Measurements from ENCODE around the gene BCAT1.

BCAT1 gene

DNA sequence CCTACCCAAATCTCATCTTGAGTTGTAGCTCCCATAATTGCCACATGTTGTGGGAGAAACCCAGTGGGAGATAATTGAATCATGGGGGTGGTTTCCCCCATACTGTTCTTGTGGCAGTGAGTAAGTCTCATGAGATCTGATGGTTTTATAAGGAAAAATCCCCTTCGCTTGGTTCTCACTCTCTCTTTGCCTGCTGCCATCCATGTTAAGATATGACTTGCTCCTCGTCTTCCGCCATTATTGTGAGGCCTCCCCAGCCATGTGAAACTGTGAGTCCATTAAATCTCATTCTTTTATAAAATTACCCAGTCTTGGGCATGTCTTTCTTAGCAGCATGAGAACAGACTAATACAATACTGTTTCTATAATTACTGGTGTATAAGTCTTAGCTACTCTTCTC is 6.5 kb upstream of the BCAT1 start:
- no peaks in the 10 kb centered on the region for H3K36me3 ChIP-seq (ENCODE audit: insufficient read depth, low read length)
- no peak overlapping the region for H3K27ac ChIP-seq (ENCODE audit: low read depth, low read length)
- no peaks in the 10 kb centered on the region for H3K27me3 ChIP-seq (ENCODE audit: control insufficient read depth in 1 of 2, insufficient read depth in 2 of 2, low read length in 2 of 2)
- no peaks in the 10 kb centered on the region for H3K4me1 ChIP-seq (ENCODE audit: insufficient read depth, low read length)
- H3K4me3 ChIP-seq (ENCODE audit: low read depth in 1 of 2, low read length in 2 of 2), result no peak overlapping the region
- no peaks in the 10 kb centered on the region for H3K9me3 ChIP-seq (ENCODE audit: low read length)
- no peak overlapping the region for H3K9ac ChIP-seq (ENCODE audit: low read length)

DNA sequence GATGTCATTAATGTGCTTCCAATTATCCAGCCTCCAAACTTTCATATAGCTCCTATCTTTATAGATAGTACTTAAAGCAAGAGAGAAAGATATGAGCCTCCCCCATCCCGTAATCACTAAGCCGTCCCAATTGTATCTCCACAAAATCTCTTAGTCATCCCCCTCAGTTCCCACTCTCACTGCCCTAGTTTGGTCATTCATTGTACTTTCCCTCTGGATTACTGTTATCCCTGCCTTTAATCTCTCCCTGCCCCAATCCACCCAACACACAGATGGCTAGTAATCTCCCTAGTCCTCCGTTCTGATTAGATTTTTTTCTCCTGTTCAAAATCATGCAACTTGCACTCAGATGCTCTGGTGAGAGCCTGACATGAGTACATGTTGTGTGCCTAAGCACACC is 5.4 kb upstream of the BCAT1 start:
- H3K4me3 ChIP-seq (ENCODE audit: low read depth in 1 of 2, low read length in 2 of 2), result no peak overlapping the region
- no peaks in the 10 kb centered on the region for H3K9me3 ChIP-seq (ENCODE audit: low read length)
- H3K4me1 ChIP-seq (ENCODE audit: insufficient read depth, low read length), result no peaks in the 10 kb centered on the region

DNA sequence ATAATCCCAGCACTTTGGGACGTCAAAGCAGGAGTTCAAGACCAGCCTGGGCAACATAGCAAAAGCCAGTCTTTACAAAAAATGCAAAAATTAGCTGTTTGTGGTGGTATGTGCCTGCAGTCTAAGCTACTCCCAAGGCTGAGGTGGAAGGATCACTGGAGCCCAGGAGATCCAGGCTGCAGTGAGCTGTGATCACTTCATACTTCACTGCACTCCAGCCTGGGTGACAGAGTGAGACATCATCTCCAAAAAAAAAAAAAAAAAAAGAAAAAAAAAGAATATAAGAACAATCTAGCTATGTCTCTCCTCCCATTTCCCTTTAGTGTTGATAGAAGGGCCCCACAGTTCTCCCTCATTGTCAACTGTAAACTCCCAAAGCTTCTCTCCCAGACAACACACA is 3.5 kb upstream of the BCAT1 start:
- H3K9me3 ChIP-seq (ENCODE audit: low read length), result no peaks in the 10 kb centered on the region
- no peaks in the 10 kb centered on the region for H3K4me1 ChIP-seq (ENCODE audit: insufficient read depth, low read length)
- H3K9ac ChIP-seq (ENCODE audit: low read length), result no peak overlapping the region
- no peak overlapping the region for H3K4me3 ChIP-seq (ENCODE audit: low read depth in 1 of 2, low read length in 2 of 2)
- no peaks in the 10 kb centered on the region for H3K36me3 ChIP-seq (ENCODE audit: insufficient read depth, low read length)
- no peak overlapping the region for H3K27ac ChIP-seq (ENCODE audit: low read depth, low read length)
- H3K27me3 ChIP-seq (ENCODE audit: control insufficient read depth in 1 of 2, insufficient read depth in 2 of 2, low read length in 2 of 2), result peaks cover 0 to 5% of the 10 kb centered on the region in 2 donors

More for the DNA sequence above, 5.4 kb upstream of the BCAT1 start:
- Histone ChIP-seq H3K27ac (ENCODE audit: low read depth, low read length) (no peak overlapping the region), H3K9ac (ENCODE audit: low read length) (no peak overlapping the region), H3K27me3 (ENCODE audit: control insufficient read depth in 1 of 2, insufficient read depth in 2 of 2, low read length in 2 of 2) (no peaks in the 10 kb centered on the region), H3K36me3 (ENCODE audit: insufficient read depth, low read length) (no peaks in the 10 kb centered on the region)

DNA sequence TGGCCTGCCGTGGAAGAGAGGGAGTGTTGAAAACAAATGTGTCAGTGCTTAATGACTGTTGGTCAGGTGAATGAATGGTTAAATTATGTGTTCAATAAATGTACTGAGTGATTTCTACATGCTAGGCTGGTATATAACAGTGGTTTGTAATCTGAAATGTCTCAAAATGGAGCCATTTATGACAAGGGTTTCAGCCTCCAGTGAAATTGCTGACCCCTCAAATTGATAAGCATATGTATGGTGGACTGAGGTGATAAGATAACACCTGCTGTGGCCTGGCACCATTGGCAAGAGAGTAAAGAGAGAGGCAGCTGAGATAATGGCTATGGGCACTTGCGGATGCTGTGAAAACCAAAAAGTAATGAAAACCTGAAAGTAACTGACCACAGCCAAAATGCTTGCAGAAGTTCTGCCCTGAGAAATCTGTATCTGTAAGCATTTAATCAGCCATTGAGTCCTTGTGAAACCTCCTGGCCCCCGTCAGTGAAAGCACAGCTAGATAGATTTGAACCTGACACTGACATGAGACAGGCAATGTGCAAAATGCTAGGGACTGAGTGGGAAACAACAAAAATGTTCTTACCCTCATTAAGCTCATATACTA is 1.4 kb upstream of the BCAT1 start:
- H3K9me3 ChIP-seq (ENCODE audit: low read length), result no peaks in the 10 kb centered on the region
- no peaks in the 10 kb centered on the region for H3K36me3 ChIP-seq (ENCODE audit: insufficient read depth, low read length)
- no peaks in the 10 kb centered on the region for H3K4me1 ChIP-seq (ENCODE audit: insufficient read depth, low read length)
- no peak overlapping the region for H3K4me3 ChIP-seq (ENCODE audit: low read depth in 1 of 2, low read length in 2 of 2)
- no peak overlapping the region for H3K27ac ChIP-seq (ENCODE audit: low read depth, low read length)
- H3K9ac ChIP-seq (ENCODE audit: low read length), result no peak overlapping the region
- H3K27me3 ChIP-seq (ENCODE audit: control insufficient read depth in 1 of 2, insufficient read depth in 2 of 2, low read length in 2 of 2), result peaks cover 0 to 8% of the 10 kb centered on the region in 2 donors

DNA sequence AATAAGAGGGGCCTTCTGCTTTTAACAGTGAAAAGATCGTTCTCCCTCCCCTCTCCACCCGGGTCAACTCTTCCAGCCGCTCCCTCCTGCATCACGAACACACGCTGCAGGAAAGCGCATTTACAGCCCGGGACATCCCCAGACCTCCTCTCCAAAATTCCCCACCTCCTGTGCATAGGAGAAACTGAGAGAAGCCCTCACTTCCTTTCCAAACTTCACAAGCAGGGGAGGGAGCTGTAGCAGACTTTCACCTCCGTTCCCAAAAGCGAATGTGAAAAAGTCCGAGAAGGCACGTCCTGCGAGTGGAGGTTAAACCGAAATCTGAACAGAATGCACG is 513 bp downstream of the BCAT1 start:
- no peaks in the 10 kb centered on the region for H3K36me3 ChIP-seq (ENCODE audit: insufficient read depth, low read length)
- H3K27ac ChIP-seq (ENCODE audit: low read depth, low read length), result no peak overlapping the region
- peaks cover 0 to 8% of the 10 kb centered on the region in 2 donors for H3K27me3 ChIP-seq (ENCODE audit: control insufficient read depth in 1 of 2, insufficient read depth in 2 of 2, low read length in 2 of 2)

DNA sequence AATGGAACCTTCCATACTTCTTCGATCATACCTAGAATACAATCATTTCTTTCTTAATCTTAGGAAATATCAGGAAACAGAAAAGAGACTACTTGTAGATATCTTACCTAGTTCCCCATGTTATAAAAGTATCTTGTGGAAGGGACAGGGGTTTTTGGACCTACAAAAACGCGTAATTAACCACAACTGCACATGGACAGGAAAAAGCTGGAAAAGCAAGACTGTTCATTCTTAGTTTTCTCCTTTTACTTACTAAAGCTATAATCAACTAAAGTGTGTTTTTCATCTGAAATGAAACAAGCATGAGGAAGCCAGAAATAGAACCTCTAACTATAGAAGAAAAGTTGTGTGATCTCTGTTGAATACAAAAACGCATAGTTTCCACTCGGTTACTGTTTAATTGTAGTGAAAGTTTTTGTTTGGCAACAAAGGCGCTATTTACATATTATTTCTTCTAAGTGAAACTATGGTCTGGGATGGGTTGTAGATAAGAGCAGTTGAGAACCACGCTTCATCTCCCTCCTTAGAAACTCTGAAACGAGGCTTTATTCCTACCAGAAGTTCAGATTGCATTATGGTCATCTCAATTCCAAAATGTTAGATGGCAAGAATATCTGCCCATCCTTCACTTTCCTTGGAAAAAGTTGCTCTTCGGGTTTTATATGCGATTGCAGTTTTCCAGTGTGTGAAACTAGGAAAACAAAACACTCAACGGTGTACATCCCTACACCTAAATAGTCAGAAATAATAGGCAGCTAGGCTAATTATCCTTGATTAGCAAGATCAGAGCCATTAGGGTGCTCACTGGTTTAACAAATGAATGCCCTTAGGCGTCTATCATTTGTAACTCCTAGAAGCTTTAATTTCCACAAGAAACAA is 1.1 kb downstream of the BCAT1 start:
- peak overlapping the region; percentile 20 for H3K9ac ChIP-seq (ENCODE audit: low read length)
- no peak overlapping the region for H3K27ac ChIP-seq (ENCODE audit: low read depth, low read length)
- H3K4me3 ChIP-seq (ENCODE audit: low read depth in 1 of 2, low read length in 2 of 2), result peak overlapping the region in 1 of 2 donors; percentile 72
- H3K27me3 ChIP-seq (ENCODE audit: control insufficient read depth in 1 of 2, insufficient read depth in 2 of 2, low read length in 2 of 2), result peaks cover 0 to 8% of the 10 kb centered on the region in 2 donors
- H3K9me3 ChIP-seq (ENCODE audit: low read length), result no peaks in the 10 kb centered on the region
- H3K36me3 ChIP-seq (ENCODE audit: insufficient read depth, low read length), result no peaks in the 10 kb centered on the region
- no peaks in the 10 kb centered on the region for H3K4me1 ChIP-seq (ENCODE audit: insufficient read depth, low read length)

More for the DNA sequence above, 513 bp downstream of the BCAT1 start:
- H3K4me3 ChIP-seq (ENCODE audit: low read depth in 1 of 2, low read length in 2 of 2), result peak overlapping the region; percentile 42 to 72
- H3K9me3 ChIP-seq (ENCODE audit: low read length), result no peaks in the 10 kb centered on the region
- H3K4me1 ChIP-seq (ENCODE audit: insufficient read depth, low read length), result no peaks in the 10 kb centered on the region
- no peak overlapping the region for H3K9ac ChIP-seq (ENCODE audit: low read length)

DNA sequence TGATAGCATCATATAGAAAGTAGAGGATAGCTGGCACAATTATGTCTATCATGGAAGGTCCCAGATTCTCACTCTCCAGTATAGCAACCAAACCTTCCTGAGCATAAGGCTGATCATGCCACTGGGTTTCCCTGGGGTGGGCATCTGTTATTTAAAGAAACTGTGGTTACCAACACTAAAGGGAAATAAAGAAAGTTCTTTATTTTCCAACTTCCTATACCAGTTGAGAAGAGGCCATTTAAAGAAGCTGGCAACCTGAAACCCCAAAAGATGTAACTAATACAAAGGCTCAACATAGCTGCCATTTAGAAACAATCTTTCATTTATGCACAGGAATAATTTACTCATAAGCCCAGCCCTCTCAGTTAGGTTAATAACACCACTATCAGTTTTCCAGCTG is 3.1 kb downstream of the BCAT1 start:
- Histone ChIP-seq H3K4me1 (ENCODE audit: insufficient read depth, low read length) (no peaks in the 10 kb centered on the region), H3K9me3 (ENCODE audit: low read length) (no peaks in the 10 kb centered on the region), H3K36me3 (ENCODE audit: insufficient read depth, low read length) (no peaks in the 10 kb centered on the region), H3K9ac (ENCODE audit: low read length) (no peak overlapping the region), H3K27ac (ENCODE audit: low read depth, low read length) (no peak overlapping the region), H3K27me3 (ENCODE audit: control insufficient read depth in 1 of 2, insufficient read depth in 2 of 2, low read length in 2 of 2) (peaks cover 0 to 8% of the 10 kb centered on the region in 2 donors), H3K4me3 (ENCODE audit: low read depth in 1 of 2, low read length in 2 of 2) (no peak overlapping the region)

DNA sequence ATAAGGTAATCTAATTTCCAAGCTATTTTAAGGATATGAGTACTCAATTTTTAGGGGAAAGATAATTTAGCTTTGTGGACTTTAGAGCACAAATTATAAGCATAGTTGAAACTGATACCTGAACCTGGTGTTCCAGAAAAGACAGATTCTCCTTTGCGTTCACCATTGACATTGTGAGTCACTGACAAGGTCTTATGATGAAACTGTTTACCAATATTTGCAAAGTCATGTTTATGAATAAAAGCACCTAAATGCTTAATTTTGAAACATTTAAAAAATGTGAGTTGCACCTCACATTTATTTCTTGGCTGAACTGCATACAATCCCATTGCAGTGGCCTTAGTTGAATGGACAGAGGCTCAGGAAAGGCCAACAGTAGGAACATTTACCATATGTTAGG is 3.9 kb downstream of the BCAT1 start:
- Histone ChIP-seq H3K27me3 (ENCODE audit: control insufficient read depth in 1 of 2, insufficient read depth in 2 of 2, low read length in 2 of 2) (peaks cover 0 to 8% of the 10 kb centered on the region in 2 donors), H3K9me3 (ENCODE audit: low read length) (no peaks in the 10 kb centered on the region), H3K4me1 (ENCODE audit: insufficient read depth, low read length) (no peaks in the 10 kb centered on the region), H3K36me3 (ENCODE audit: insufficient read depth, low read length) (no peaks in the 10 kb centered on the region), H3K4me3 (ENCODE audit: low read depth in 1 of 2, low read length in 2 of 2) (no peak overlapping the region), H3K27ac (ENCODE audit: low read depth, low read length) (no peak overlapping the region), H3K9ac (ENCODE audit: low read length) (no peak overlapping the region)

DNA sequence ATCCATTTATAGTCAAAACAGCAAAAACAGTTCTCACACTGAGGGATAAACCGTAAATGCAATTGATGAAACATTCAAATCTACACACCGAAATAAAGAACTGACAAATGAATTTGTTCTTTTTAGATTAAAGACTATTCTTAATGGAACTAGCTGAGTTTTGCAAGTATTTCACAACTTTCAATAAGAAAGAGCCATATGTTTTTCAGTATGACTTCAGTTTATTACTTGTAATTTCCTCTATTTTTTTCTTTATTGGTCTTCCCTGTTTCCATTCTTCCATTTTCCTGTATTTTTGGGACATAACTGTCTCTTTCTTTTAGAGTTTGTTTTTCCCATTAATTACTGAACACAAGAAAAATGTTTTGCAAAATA is 4.3 kb downstream of the BCAT1 start:
- Histone ChIP-seq H3K4me3 (ENCODE audit: low read depth in 1 of 2, low read length in 2 of 2) (no peak overlapping the region), H3K27ac (ENCODE audit: low read depth, low read length) (no peak overlapping the region), H3K27me3 (ENCODE audit: control insufficient read depth in 1 of 2, insufficient read depth in 2 of 2, low read length in 2 of 2) (peaks cover 0 to 8% of the 10 kb centered on the region in 2 donors), H3K9ac (ENCODE audit: low read length) (no peak overlapping the region), H3K4me1 (ENCODE audit: insufficient read depth, low read length) (no peaks in the 10 kb centered on the region), H3K36me3 (ENCODE audit: insufficient read depth, low read length) (no peaks in the 10 kb centered on the region), H3K9me3 (ENCODE audit: low read length) (no peaks in the 10 kb centered on the region)

DNA sequence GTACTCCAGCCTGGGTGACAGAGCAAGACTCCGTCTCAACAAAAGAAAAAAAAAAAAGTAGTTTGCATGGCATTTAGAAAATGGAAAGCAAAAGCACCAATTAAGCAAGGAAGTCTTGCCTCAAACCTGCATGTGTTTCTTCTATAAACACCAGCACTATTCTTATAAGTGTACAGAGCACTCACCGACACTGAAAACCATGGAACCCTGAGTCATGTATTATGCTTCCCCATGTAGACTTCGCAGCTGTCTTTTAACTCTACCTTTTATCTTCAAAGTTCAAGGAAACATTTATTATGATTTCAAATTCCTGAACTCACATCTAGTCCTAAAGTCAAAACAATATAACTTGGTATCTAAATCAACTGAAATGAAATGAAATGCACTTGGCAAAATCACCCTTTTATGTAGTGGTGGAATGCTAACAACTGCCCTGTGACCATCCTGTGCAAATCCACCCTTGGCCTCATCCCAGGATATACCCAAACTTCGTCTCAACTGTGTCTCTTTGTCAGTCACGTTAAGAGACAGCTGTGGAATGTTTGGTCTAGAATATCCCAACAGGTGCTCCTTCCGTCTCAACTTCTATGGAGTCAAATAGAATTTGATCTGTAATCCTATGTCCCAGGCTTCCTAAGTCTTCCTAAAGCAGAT is 4.8 kb downstream of the BCAT1 start:
- Histone ChIP-seq H3K36me3 (ENCODE audit: insufficient read depth, low read length) (no peaks in the 10 kb centered on the region), H3K9me3 (ENCODE audit: low read length) (no peaks in the 10 kb centered on the region), H3K4me3 (ENCODE audit: low read depth in 1 of 2, low read length in 2 of 2) (no peak overlapping the region), H3K27me3 (ENCODE audit: control insufficient read depth in 1 of 2, insufficient read depth in 2 of 2, low read length in 2 of 2) (peaks cover 0 to 8% of the 10 kb centered on the region in 2 donors), H3K4me1 (ENCODE audit: insufficient read depth, low read length) (no peaks in the 10 kb centered on the region), H3K27ac (ENCODE audit: low read depth, low read length) (no peak overlapping the region), H3K9ac (ENCODE audit: low read length) (no peak overlapping the region)

DNA sequence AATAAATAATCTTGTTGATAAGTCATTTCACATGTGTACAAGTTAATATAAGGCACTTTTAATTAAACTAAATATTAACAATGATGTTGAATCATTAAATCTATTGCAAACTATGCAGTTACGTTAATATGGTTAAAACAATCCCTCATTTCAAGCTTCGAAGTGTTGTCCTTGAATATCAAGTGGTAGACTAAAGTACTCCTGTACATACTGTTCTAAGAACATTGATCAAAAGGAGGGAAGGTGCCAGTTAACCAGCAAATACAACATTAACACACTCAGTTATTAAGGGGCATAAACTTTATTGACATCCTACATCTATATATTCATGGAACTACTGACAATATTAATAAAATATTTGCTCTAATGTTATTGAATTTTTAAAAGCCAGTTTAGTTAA is 8.7 kb downstream of the BCAT1 start:
- no peaks in the 10 kb centered on the region for H3K36me3 ChIP-seq (ENCODE audit: insufficient read depth, low read length)
- H3K4me1 ChIP-seq (ENCODE audit: insufficient read depth, low read length), result no peaks in the 10 kb centered on the region
- H3K9ac ChIP-seq (ENCODE audit: low read length), result no peak overlapping the region
- no peak overlapping the region for H3K27ac ChIP-seq (ENCODE audit: low read depth, low read length)
- no peaks in the 10 kb centered on the region for H3K27me3 ChIP-seq (ENCODE audit: control insufficient read depth in 1 of 2, insufficient read depth in 2 of 2, low read length in 2 of 2)
- H3K4me3 ChIP-seq (ENCODE audit: low read depth in 1 of 2, low read length in 2 of 2), result no peak overlapping the region
- H3K9me3 ChIP-seq (ENCODE audit: low read length), result no peaks in the 10 kb centered on the region
